Activated T-cell treated with anti-CD3 and anti-CD28 coated beads, Interleukin-2, amount 50 U/mL, for 72 hours (primary cell): ENCODE data around the gene FNBP1. TPM values are rescaled to one million over a fixed set of nuclear protein-coding genes. Genes with fewer than 3 reads are reported as not detected.
"Not testable (repeated sequence)": the region's sequence is repeated elsewhere in the genome, so short reads cannot be mapped to it uniquely, and the experiment has no call there.

Experiments used
- ATAC-seq, 2 donors: fragments of 150-1000 bp; cut with Tn5 transposase; replicated peaks in 1 of 2; 2 replicates each; pipeline ENCODE4 v1.10.0; 2021; ENCODE audit warnings: moderate library complexity in 2 of 2, mild to moderate bottlenecking in 1 of 2
- DNase-seq, 2 donors: peaks; one replicate each; pipeline ENCODE4 v3.0.0; 2021 to 2022; ENCODE audit warnings: mixed read lengths in 1 of 2
- H3K27ac Mint-ChIP-seq: one replicate; pipeline ENCODE4 v1.8.0; 2022; ENCODE audit warnings: mild to moderate bottlenecking, moderate library complexity, mixed read lengths
- H3K27me3 Mint-ChIP-seq: one replicate; pipeline ENCODE4 v1.8.0; 2022; ENCODE audit warnings: low read depth, mixed read lengths
- H3K36me3 Mint-ChIP-seq, 2 donors: one replicate each; pipeline ENCODE4 v1.8.0; 2022; ENCODE audit warnings: mixed read lengths in 2 of 2, mild to moderate bottlenecking in 1 of 2; ENCODE audit not compliant: insufficient read depth in 2 of 2
- H3K4me1 Mint-ChIP-seq: one replicate; pipeline ENCODE4 v1.8.0; 2022; ENCODE audit warnings: low read depth, mixed read lengths
- H3K4me3 Mint-ChIP-seq, 2 donors: one replicate each; pipeline ENCODE4 v1.8.0; 2022; ENCODE audit warnings: mild to moderate bottlenecking in 2 of 2, mixed read lengths in 2 of 2, moderate library complexity in 2 of 2
- H3K9me3 Mint-ChIP-seq, 2 donors: one replicate each; pipeline ENCODE4 v1.8.0; 2022; ENCODE audit warnings: mixed read lengths in 2 of 2
- total RNA-seq, 2 donors: library from RNA; stranded (reverse); gene quantifications; one replicate each; pipeline ENCODE4 v1.2.3, GENCODE V29; 2022

FNBP1 gene
- total RNA-seq, 2 donors from 2014 or later = 301 to 323 TPM

DNA sequence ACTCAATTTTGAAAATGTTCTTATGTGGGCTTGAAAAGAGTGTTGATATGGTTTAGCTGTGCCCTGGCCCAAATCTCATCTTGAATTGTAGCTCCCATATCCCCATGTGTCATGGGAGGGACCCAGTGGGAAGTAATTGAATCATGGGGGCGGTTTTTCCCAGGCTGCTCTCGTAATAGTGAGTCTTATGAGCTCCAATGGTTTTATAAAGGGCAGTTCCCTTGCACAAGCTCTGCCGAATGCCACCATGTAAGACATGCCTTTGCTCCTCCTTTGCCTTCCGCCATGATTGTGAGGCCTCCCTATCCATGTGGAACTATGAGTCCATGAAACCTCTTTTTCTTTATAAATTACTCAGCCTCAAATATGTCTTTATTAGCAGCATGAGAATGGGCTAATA, 136.7 kb downstream of the FNBP1 start:
- peaks cover 62% of the 10 kb centered on the region for H3K4me1 Mint-ChIP-seq
- no peak overlapping the region for H3K4me3 Mint-ChIP-seq
- no peak for ATAC-seq
- DNase-seq = no peak
- H3K9me3 Mint-ChIP-seq = no peaks in the 10 kb centered on the region
- H3K36me3 Mint-ChIP-seq = peaks cover 27 to 66% of the 10 kb centered on the region in 2 donors
- H3K27me3 Mint-ChIP-seq = no peaks in the 10 kb centered on the region
- H3K27ac Mint-ChIP-seq = peak overlapping the region; percentile 95

DNA sequence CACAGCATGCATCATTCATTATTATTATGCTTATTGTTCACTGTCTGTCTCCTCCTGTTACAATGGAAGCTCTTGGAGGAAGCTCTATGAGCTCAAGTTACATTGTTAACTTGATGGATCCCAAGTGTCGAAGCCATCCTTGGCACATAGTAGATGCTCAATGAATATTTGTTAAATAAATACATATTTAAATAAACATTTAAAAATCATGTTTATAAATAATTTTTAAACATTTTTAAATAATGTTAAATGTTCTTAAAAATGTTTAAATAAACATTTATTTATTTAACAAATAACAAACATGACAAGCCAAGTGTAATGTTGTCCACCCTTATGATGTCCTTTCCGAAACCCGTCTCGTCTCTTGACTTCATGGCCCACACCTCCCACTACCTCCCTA, 138.3 kb downstream of the FNBP1 start:
- H3K36me3 Mint-ChIP-seq = peaks cover 23 to 70% of the 10 kb centered on the region in 2 donors
- no peak for ATAC-seq

DNA sequence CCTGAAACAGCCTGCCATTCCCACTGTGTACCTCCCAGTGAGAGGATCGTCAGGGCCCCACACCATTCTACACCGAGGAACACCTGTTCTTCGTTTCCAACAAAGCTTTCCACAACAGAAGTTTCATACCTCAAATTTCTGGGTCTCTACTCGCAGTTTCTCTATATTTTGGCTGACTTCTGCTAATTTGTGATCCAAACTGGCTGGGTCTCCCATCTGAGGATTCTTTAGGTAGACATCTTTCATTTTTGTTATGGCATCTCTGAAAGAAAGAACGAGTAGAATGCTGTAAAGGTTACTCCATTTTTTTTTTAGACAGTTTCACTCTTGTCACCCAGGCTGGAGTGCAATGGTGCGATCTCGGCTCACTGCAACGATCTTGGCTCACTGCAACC, 140.3 kb downstream of the FNBP1 start:
- Mint-ChIP-seq H3K27me3 (no peaks in the 10 kb centered on the region), H3K4me1 (peaks cover 87% of the 10 kb centered on the region), H3K4me3 (no peak overlapping the region)

More for the DNA sequence above, 138.3 kb downstream of the FNBP1 start:
- Mint-ChIP-seq H3K4me1 (peaks cover 67% of the 10 kb centered on the region), H3K4me3 (no peak overlapping the region), H3K27me3 (no peaks in the 10 kb centered on the region), H3K9me3 (no peaks in the 10 kb centered on the region), H3K27ac (peak overlapping the region; percentile 96)
- DNase-seq = no peak

DNA sequence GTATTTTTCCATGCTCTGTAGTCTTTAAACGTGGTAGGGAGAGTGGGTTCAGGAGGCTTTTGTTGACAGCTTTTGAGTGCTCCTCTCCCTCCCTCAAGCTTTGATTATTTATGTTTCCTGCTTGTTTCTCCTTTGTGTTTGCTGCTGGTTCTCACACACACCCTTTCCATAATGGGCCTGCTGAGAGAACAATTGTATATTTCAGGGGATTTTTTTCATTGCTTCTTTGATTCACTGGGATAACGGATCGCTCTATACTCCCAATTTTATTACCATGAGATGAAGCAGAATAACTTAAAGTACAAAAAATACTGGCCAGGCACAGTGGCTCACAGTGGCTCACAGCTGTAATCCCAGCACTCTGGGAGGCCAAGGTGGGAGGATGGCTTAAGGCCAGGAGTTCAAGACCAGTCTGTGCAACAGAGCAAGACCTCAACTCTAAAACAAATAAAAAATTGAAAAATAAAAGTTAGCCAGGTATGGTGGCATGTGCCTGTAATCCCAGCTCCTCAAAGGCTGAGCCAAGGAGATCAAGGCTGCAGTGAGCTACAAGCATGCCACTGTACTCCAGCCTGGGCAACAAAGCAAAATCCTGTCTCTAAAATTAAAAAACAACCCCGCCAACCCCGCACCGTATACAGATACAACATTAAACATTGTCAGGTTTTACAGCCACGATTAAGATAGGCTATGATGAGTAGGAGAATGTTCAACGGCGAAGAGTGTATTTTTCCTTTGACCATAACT, 140.8 kb downstream of the FNBP1 start:
- H3K9me3 Mint-ChIP-seq = peaks cover 0 to 3% of the 10 kb centered on the region in 2 donors
- no peaks in the 10 kb centered on the region for H3K27me3 Mint-ChIP-seq
- peaks cover 35 to 75% of the 10 kb centered on the region in 2 donors for H3K36me3 Mint-ChIP-seq
- DNase-seq (no peak), ATAC-seq (no peak)
- peak overlapping the region; percentile 74 for H3K27ac Mint-ChIP-seq
- H3K4me1 Mint-ChIP-seq = peaks cover 89% of the 10 kb centered on the region
- no peak overlapping the region for H3K4me3 Mint-ChIP-seq

More for the DNA sequence above, 140.3 kb downstream of the FNBP1 start:
- peaks cover 0 to 3% of the 10 kb centered on the region in 2 donors for H3K9me3 Mint-ChIP-seq
- peak overlapping the region; percentile 26 for H3K27ac Mint-ChIP-seq
- no peak for ATAC-seq
- no peak for DNase-seq
- peaks cover 31 to 75% of the 10 kb centered on the region in 2 donors for H3K36me3 Mint-ChIP-seq

GRCh38 chr9:129900263-129901027, 142.5 kb downstream of the FNBP1 start:
- no peak for DNase-seq
- H3K4me1 Mint-ChIP-seq = peaks cover 93% of the 10 kb centered on the region
- H3K4me3 Mint-ChIP-seq = no peak overlapping the region
- peaks cover 40 to 75% of the 10 kb centered on the region in 2 donors for H3K36me3 Mint-ChIP-seq
- no peaks in the 10 kb centered on the region for H3K27me3 Mint-ChIP-seq
- peaks cover 3 to 7% of the 10 kb centered on the region in 2 donors for H3K9me3 Mint-ChIP-seq
- peak overlapping the region; percentile 90 for H3K27ac Mint-ChIP-seq
- peak; percentile 28 to 37 for ATAC-seq

GRCh38 chr9:129899620-129900019, 143.4 kb downstream of the FNBP1 start:
- Mint-ChIP-seq H3K4me1 (peaks cover 93% of the 10 kb centered on the region), H3K27ac (peak overlapping the region; percentile 90), H3K4me3 (no peak overlapping the region), H3K27me3 (no peaks in the 10 kb centered on the region), H3K9me3 (peaks cover 3 to 7% of the 10 kb centered on the region in 2 donors), H3K36me3 (peaks cover 39 to 77% of the 10 kb centered on the region in 2 donors)
- no peak for DNase-seq
- ATAC-seq = no peak

DNA sequence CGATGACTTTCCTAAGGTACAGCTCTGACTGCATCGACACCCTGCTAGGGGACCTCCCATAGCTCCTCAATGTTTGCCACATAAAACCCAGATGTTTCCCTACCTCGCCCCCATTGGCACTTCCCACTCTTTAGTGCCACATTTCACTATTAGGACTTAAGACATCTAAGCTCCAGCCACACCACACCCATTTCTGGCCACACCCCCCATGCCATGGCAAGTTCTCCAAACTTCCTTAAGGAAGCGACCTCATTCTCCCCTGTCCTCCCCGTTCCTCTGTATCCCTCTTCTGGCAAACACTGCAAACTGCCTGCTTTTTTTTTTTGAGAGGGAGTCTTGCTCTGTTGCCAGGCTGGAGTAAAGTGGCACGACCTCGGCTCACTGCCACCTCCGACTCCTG, 144.8 kb downstream of the FNBP1 start:
- peaks cover 95% of the 10 kb centered on the region for H3K4me1 Mint-ChIP-seq
- no peak for ATAC-seq
- DNase-seq = no peak
- peaks cover 38 to 76% of the 10 kb centered on the region in 2 donors for H3K36me3 Mint-ChIP-seq
- peak overlapping the region; percentile 95 for H3K27ac Mint-ChIP-seq
- peaks cover 3 to 7% of the 10 kb centered on the region in 2 donors for H3K9me3 Mint-ChIP-seq
- H3K4me3 Mint-ChIP-seq = no peak overlapping the region
- no peaks in the 10 kb centered on the region for H3K27me3 Mint-ChIP-seq

DNA sequence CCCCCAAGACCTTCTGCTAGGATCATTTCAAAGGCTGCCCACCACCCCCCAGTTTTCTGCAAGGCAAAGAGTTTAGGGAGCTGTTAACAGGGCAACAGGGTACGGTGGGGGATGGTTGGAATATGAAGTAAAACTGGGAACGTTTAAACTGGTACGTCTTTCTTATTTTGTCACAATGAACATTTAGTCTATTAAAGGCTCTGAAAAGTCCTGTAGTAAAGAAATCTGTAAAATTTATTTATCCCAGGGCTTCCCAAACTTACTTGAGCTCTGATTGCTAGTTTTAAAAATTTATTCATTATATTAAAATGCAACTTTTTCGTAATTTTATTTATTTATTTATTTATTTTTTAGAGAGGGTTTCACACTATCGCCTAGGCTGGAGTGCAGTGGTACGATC, 145.7 kb downstream of the FNBP1 start:
- ATAC-seq (no peak), DNase-seq (no peak)
- Mint-ChIP-seq H3K27me3 (no peaks in the 10 kb centered on the region), H3K4me1 (peaks cover 95% of the 10 kb centered on the region), H3K36me3 (peaks cover 40 to 72% of the 10 kb centered on the region in 2 donors), H3K4me3 (peak overlapping the region in 1 of 2 donors; percentile 11), H3K27ac (peak overlapping the region; percentile 84), H3K9me3 (peaks cover 3 to 7% of the 10 kb centered on the region in 2 donors)

GRCh38 chr9:129895376-129896268, 147.4 kb downstream of the FNBP1 start:
- ATAC-seq = peak; percentile 44 to 52
- Mint-ChIP-seq H3K27me3 (no peaks in the 10 kb centered on the region), H3K36me3 (peaks cover 45 to 67% of the 10 kb centered on the region in 2 donors), H3K9me3 (peaks cover 3 to 7% of the 10 kb centered on the region in 2 donors), H3K4me1 (peaks cover 95% of the 10 kb centered on the region), H3K4me3 (peak overlapping the region; percentile 13 to 81), H3K27ac (peak overlapping the region; percentile 95)
- DNase-seq = peak; percentile 63 to 68

DNA sequence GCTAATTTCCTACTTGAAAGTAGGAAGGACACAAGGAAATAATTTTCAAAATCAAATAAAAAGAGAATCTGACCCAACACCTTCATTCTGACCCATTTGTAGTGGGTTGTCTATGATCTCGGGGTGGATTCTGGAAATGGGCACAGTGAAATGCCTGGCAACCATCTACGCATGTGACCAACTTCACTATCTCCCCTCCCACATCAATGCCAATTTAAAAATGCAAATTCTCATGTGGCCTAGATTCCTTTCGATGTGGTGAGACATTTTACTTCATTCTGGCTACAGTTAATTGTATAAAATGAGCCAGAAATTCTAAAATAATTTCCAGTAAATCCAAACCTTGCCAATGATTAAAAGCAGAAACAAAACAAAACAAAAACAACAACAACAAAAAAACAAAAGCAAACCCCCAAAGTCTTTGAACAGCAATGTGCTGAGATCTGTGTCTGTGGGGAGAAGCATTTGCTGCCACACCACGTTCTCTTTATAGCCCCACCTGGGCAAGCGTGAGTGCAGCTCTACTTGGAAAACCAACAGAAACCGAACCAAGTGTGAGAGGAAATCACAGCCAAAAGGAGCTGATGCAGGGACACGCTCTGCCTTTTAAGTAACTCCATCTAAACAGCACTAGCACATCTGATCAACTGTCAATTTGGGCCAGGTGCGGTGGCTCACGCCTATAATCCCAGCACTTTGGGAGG, 148.7 kb downstream of the FNBP1 start:
- peak overlapping the region; percentile 18 to 81 for H3K4me3 Mint-ChIP-seq
- H3K36me3 Mint-ChIP-seq = peaks cover 45 to 66% of the 10 kb centered on the region in 2 donors
- peaks cover 3 to 7% of the 10 kb centered on the region in 2 donors for H3K9me3 Mint-ChIP-seq
- H3K27me3 Mint-ChIP-seq = no peaks in the 10 kb centered on the region
- ATAC-seq = no peak
- no peak for DNase-seq
- H3K4me1 Mint-ChIP-seq = peaks cover 96% of the 10 kb centered on the region
- peak overlapping the region; percentile 95 for H3K27ac Mint-ChIP-seq

GRCh38 chr9:129891569-129891968, 151.4 kb downstream of the FNBP1 start:
- Mint-ChIP-seq H3K4me1 (peaks cover 96% of the 10 kb centered on the region), H3K4me3 (peak overlapping the region; percentile 87), H3K9me3 (no peaks in the 10 kb centered on the region), H3K36me3 (peaks cover 36 to 48% of the 10 kb centered on the region in 2 donors), H3K27ac (peak overlapping the region; percentile 95), H3K27me3 (no peaks in the 10 kb centered on the region)
- ATAC-seq = no peak
- no peak for DNase-seq

DNA sequence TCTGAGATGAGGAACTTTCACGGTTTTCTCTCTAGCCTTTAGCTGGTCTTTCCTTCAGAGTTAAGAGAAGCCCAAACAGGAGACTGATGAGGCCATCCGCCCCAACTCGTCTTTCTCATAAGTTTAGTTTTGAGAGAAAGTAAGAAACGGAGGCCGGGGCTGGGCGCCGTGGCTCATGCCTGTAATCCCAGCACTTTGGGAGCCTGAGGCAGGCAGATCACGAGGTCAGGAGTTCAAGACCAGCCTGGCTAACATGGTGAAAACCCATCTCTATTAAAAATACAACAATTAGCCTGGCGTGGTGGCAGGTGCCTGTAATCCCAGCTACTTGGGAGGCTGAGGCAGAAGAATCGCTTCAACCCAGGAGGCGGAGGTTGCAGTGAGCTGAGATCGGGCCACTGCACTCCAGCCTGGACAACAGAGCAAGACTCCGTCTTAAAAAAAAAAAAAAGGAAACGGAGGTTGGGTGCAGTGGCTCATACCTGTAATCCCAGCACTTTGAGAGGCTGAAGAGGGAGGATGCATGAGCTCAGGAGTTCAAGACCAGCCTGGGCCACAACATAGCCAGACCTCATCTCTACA, 152.2 kb downstream of the FNBP1 start:
- Mint-ChIP-seq H3K4me3 (peak overlapping the region; percentile 87), H3K27ac (peak overlapping the region; percentile 95), H3K4me1 (peaks cover 93% of the 10 kb centered on the region), H3K36me3 (peaks cover 28 to 41% of the 10 kb centered on the region in 2 donors)
- not testable (repeated sequence) for DNase-seq, H3K9me3 Mint-ChIP-seq, ATAC-seq, H3K27me3 Mint-ChIP-seq
